Activated T-helper 9 cell treated with anti-CD3 and anti-CD28 coated beads, Interleukin-2, amount 50 U/mL, for 16 hours (primary cell): Measurements from ENCODE around the gene NTRK1.

Experiments used
- DNase-seq: peaks from one replicate; pipeline ENCODE4 v3.0.0-alpha.2; 2020; ENCODE audit warnings: low read depth

NTRK1 gene

DNA sequence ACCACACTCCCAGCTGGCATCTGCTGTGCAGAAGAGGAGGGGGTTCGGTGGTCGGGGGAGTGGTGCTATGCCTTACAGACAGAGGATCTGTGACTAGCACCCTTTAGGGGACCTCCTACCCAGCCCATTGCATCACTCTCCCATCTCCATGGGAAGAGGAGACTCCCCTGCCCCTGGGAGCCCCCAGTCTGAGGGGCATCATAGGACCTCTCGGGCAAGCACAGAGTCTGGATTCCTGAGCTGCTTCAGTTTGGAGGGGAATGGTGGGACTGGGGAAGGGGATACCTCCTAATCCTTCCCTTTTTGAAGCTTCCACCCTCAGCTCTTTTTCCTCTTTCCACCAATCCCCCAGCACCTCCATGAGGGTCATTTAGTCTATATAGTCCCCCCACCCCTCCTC, 3.1 kb upstream of the NTRK1 start:
- DNase-seq, result no peak

DNA sequence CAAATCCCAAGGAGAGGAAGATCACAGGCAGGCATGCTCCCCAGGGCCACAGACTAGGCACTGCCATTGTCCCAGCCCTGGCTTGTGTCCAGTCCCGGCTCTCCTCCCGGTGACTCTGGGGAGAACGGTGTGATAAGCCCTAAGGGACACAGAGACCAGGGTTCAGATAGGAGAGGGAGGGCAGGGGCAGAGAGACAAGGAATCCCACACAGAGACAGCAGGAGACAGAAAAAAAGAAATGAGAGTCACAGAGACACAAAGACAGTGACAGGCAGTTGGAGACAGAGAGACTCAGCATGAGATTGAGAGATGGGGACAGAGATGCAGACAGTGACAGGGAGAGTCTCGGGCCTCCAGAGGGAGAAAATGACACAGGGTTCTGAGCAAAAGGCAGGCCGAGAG, 2.1 kb upstream of the NTRK1 start:
- no peak for DNase-seq

DNA sequence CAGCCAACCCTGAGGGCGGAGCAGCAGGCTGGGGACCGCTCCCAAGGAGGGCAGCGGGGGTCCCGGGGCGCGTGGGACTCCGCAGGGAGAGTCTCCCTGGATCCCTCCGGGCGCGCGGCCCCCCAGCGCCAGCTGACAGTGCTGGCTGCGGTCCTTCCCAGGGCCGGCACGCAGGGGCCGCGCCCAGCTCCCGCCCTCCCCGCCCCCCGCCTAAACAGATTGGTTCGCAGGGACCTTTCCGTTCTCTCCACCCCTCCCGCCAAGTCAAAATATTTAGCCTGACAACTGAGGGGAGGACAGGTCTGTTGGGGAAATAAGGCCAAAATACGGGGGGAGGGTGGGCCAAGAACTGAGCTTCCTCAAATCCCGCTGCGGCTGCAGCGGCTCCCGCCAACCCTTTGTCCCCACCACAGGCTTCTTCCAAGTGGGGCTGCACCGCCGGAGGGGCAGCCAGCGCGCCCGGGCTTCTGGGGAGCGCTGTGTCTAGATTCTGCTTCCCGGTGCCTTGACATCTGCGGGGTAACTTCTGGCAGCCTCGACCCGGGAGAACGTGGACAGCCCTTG, 1.6 kb upstream of the NTRK1 start, which contains the start of gene INSRR:
TSS of gene INSRR (minus strand) at position 159 of the 564 bp plus-strand sequence. CDS start 496 bp downstream, outside the sequence.
- DNase-seq, result no peak

DNA sequence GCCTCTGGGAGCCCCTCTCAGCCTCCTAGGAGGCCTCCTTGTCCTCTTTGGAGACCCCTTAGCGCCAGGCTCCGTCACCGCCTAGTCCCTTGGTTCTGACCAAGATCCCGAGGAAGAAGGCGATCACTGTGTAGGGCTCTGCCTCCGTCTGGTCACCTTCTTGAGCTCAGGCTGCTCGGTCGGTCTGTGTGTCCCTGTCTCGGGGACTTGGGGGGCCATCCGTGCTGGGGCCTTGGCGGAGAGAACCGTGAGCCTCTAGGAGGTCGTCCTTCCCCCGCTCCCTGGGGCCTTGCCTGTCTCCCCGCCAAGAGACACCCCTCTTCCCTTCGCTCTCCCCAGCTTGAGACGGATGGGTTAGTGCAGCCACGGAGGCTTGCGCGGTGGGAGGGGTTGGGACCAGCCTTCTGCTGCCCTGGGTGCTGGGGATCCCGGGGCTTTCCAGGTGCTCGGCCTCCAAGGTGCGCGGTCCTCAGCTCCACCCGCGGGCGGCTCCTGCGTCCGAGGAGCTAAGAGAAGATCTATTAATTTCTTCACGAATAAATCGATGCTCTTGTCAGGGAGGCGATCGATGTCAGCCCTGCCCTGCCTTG, 1.0 kb upstream of the NTRK1 start:
- DNase-seq, result no peak

DNA sequence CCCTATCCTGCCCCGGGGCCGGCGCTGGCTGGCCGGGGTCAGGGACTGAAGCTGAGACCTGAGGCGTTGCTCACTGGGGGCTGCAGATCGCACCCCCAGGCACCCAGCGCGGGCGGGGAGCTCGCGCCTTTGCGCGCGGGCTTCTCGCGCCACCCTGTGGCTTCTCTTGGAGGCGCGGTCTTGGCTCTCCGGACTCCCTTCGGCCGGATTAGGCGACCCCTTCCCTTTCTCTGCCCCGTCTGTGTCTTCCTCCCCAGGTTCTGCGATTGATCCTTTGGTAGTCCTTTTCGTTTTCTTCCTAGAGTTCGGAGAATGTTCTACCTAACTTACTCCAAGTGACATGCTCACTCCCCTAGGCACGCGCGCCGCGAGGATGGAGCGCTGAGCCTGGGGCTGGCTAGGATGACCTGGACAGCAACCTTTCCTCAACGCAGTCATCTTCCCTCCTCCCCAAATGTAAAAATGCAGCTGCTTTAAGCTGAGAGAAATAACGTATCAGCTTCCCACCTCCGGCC, 495 bp upstream of the NTRK1 start:
- DNase-seq, result peak; percentile 58

DNA sequence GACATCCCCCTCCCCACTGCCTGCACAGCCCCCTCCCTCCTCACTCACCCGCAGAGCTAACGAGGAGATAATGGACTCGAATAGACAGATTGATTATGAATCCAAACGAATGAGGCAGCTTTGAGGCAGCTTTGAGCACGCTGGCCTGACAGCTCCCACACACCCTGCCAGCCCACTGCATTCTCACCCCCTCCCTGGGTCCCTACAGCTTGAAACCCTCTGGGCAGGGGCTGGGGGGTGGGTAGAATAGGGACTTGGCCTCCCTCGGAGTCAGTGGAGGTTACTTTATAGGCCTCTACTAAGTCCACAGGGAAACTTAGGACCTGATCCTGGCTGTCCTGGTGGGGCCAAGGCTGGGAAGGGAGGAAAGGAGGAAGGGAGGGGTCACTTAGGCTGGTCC, 1.9 kb downstream of the NTRK1 start:
- DNase-seq, result no peak

DNA sequence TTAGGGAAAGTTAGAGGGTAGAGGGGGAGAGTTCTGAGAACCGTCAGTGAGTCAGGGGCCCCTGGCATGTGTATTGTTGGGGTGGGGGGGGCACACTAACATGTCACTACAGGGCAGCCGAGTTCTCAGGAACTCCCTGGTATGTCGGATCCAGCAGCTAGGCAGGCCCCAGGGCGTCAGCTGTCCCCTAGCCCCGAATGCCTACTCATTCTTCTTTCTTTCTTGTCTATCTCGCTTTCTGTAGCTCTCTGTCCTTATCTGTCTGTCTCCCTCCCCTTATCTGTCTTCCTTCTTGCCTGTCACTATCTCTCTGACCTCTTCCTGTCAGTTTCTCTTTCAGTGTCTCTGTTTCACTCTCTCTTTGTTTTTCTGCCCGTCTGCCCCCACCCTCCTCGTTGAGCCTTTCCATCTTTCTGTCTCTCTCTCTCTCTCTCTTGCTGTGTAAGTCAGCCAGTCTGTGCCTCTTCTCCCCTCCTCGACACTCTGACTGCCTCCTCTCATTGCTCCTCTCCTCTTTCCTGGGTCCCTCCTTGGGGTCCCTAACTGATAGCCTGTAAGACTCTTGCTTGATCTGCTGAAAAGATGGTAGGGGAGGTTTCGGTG, 2.4 kb downstream of the NTRK1 start:
- no peak for DNase-seq

DNA sequence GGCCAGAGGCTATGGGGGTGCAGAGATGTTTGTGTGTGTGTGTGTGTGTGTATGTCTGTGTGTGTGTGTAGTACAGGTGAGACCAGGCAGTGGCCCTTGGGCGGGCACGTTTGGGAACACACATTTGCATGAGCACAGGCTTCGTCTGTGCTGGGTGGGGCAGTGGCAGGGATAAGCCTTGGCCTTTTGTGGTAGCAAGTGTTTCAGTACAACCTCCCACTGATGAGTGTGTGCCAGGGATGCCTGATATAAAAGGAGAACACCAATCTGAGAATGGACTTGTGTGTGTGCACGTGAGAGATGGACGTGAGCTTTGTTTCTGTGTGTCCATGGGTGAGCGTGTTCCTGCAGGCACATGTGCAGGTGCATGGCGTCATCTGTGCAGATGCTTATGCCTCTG, 3.0 kb downstream of the NTRK1 start:
- no peak for DNase-seq

DNA sequence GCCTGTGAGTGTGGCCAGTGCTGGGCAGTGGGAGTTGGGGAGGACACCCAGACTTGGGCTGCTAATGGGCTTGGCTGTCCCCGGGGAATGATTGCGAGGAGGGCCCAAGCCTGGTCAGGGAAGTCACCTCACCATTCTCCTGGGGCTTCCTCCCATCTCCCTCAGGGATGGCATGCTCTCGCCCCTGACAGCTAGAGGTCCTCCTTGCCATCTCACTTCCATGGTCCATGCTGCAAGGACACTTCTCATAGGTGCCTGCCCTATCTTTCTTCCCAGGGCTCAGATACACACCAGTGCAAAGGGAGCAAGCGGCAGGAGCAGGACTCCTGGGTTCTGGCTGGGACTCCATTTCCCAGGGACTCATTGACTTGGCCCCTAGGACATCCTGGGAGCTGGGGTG, 4.1 kb downstream of the NTRK1 start:
- DNase-seq, result no peak

DNA sequence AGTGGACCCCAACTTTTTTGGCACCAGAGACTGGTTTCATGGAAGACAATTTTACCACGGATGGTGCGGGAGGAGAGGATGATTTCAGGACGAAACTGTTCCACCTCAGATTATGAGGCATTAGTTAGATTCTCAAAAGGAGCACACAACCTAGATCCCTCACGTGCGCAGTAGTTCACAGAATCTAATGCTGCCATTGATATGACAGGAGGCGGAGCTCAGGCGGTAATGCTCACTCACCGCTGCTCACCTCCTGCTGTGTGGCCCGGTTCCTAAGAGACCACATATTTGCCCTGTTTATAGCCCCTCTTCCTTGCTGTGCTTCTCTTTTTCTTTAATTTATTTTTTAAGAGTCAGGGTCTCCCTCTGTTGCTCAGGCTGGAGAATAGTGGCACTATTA, 4.6 kb downstream of the NTRK1 start:
- DNase-seq, result no peak

DNA sequence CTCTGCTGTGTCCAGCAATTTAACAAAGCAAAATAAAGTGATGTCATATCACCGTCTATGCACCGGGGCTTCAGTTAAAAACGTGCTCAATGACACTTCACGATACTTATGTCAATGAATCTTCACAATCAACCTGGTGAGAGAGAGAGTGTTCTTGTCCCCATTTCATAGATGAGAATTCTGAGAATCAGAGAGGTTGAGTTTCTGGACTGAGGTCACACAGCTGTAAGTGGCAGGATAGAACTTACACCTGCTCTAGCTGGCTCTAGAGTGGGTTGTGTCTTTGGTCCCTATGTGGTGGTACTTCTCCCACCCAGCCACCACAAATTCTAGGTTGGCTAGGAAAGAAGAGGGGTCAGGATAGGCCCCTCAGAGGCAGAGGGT, 5.2 kb downstream of the NTRK1 start:
- no peak for DNase-seq

DNA sequence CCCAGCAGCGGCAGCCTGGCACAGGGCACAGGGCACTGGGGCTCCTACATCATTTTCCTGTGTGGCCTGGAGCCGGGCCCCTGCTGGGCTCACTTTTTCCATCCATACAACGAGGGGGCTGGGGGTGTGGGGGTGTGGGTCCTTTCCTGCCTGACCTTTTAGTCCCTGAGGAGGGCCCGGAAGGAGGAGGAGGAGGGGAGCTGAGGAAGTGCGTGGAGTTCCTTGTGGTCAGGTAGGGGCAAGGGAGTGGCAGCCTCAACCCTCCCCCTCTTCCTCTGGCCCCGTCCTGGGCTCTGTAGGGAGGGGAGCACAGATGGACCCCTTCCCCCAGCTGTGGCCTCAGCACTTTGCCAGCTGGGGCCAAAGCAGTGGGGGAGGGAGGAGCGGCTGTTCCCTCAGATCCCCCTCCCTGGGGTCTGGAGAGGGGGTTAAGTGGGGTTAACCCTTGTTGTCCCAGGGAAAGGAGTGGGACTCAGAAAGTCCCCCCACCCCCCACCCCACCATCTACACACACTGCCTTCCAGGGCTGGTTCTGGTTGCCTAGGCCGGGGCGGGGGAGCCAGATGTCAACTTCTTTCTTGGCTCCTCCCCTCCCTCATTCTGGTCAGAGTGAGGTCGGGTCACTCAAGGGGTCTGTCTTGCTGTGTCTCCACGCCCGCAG, 5.7 kb downstream of the NTRK1 start:
- DNase-seq, result no peak

DNA sequence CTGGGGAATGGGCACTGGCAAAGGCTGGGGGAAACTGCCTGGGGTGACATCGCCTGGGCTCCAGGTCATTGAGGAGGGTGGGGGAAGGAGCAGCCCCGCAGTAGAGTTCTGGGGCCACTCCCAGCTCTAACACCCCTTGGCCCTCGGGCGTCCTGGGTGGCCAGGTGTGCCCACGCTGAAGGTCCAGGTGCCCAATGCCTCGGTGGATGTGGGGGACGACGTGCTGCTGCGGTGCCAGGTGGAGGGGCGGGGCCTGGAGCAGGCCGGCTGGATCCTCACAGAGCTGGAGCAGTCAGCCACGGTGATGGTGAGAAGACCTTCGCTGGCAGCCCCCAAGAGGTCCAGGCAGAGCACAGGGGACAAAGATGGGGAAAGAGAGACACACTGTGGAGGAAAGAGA, 7.7 kb downstream of the NTRK1 start:
- DNase-seq, result no peak

DNA sequence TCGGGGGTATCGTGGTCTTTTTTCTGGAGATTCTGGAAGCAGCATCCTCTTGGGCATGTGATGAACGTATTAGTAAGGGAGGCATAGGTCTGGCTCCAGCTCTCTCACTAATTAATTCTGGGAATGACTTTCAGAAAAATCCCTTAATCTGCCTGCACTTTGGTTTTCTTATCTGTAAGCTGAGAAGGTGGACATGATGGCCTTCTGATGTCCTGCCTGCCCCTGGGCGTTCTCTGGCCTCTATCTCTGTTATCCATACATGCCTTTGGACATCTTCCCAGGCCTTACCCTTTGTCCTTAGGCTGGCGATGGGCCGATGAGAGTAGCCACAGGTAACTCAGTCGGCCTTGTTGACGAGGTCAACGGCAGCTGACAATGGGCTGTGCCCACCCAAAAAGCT, 8.8 kb downstream of the NTRK1 start:
- DNase-seq, result no peak

DNA sequence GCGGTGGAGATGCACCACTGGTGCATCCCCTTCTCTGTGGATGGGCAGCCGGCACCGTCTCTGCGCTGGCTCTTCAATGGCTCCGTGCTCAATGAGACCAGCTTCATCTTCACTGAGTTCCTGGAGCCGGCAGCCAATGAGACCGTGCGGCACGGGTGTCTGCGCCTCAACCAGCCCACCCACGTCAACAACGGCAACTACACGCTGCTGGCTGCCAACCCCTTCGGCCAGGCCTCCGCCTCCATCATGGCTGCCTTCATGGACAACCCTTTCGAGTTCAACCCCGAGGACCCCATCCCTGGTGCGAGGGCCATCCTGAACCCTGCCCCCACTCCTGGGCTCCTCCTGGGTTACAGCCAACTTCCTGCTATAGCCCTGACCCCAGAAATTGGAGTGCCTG, 13.0 kb downstream of the NTRK1 start:
- DNase-seq, result no peak

DNA sequence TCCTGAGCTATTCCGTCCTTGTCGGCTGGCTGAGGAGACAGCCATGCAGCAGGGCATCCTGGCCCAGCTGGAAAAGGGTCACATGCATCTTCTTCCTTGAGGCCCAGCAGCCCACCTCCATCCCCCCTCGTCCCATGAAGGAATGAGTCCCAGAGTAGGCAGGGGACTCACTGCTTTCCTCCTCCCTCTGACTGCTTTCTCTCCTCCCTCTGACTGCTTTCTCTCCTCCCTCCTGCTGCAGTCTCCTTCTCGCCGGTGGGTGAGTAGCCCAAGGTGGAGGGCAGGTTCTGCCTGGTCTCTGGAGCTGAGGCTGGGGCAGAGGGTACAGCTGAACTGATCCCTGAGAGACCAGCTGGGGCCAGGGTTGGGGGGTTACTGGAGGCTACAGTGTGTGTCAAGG, 13.5 kb downstream of the NTRK1 start:
- DNase-seq, result no peak

DNA sequence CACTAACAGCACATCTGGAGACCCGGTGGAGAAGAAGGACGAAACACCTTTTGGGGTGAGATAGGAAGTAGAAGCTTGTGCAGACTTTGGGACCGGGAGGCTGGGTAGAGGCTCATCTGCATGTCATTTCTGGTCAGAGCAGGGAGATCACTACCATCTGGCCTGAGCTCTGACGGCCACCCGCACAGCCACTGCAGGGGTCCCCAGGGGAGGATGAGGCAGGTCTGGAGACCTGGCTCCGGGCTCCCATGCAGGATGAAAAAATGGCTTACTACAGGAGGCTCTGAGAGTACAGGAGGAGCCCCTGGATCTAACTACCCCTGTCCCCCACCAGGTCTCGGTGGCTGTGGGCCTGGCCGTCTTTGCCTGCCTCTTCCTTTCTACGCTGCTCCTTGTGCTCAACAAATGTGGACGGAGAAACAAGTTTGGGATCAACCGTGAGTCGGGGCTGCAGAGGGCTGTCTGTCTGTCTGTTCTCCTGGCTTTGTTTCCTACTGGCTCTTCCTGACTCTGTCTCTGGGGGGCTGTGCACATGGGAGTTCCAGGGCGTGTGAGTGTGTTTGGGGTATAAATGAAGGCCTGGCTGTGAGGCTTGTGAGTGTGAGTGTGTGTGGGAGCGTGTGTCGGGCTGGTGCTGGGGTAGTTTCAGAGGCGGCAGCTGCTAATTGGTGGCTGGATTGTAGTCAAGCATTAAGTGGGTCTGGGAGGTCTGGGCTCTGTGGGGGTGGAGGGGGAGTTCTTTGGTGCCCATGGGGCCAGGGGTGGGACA, 14.1 kb downstream of the NTRK1 start:
- DNase-seq, result no peak

DNA sequence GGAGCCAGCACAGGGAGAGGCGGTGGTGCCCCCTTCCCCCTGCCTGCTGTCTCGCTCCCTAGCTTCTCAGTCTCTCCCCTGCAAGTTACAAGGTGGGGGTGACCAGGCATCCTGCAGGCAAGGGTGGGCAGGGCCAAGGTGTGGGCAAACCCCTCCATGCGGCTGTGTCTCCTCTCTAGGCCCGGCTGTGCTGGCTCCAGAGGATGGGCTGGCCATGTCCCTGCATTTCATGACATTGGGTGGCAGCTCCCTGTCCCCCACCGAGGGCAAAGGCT, 14.6 kb downstream of the NTRK1 start:
- DNase-seq, result no peak

DNA sequence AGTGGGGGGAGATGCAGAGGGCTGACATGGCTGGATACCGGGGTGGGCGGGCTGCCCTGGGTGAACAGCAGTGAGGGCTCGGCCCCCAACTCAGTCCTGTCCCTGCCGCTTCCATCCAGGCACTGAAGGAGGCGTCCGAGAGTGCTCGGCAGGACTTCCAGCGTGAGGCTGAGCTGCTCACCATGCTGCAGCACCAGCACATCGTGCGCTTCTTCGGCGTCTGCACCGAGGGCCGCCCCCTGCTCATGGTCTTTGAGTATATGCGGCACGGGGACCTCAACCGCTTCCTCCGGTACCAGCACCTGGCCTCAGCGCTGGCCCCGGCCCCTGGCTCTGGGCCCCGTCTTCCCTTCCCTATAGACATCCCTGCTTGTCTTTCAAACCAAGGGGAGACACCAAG, 15.6 kb downstream of the NTRK1 start:
- DNase-seq, result no peak

DNA sequence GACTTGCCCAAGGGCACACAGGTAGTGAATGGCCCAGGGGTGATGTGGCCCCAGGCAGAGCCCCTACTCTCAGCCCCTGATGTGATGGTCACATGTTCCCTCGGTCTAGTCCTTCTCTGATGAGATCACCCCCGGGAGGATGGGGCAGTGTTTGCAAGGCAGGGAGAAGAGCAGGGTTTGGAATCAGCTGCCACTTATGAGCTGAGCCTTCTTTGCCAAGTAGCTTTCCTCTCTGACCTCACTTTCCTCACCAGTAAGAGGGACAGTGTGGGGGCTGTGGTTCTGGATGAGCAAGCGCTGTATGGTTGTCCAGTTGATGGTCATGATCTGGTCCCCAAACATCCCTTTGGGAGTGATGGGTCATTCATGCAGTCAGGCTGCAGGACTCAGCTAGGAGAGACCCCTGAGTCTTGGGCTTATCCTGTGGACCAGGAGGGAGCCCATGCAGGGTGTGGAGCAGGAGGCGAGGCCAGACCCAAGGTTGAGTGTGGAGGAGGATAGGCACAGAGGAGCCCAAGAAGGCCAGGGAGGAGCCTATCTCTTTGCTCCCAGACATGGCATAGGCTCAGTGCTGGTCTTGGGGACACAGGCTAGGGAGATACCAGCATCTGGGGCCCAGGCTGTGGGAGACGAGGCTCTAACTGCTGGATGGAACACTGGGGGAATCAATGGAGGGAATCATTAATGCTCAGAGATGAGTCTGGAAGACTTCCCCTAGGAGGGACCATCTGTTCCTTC, 16.9 kb downstream of the NTRK1 start:
- DNase-seq, result no peak

DNA sequence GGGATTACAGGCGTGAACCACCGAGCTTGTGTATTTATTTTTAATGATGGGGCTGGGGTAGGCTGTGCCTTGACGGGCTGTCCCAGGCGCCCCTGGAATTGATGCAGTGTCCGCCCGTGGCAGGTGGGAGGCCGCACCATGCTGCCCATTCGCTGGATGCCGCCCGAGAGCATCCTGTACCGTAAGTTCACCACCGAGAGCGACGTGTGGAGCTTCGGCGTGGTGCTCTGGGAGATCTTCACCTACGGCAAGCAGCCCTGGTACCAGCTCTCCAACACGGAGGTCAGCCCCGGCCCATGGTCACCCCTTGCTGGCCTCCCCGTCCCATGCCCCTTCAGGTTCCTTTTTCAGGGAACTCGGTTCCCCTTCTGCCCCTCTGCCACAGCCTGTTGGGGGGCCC, 19.2 kb downstream of the NTRK1 start:
- no peak for DNase-seq

DNA sequence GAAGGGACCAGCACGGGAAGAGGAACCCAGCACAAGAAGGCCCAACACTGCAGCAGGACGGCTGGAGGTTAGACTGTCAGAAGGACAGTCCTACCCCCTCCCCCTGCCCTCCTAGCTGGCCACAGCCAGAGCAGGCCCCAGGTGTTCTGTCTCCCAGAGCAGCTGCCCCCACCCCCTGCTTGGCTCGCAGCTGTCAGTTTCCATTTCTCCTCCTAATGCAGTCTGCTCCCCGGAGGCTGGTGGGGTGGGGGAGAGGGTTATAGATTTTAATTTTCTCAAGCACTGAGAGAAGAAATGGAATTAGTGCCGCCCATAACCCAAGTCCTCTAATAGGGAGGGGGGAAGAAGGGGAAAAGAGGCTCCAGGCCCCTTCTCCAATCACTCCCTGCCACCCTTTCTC, 19.8 kb downstream of the NTRK1 start:
- no peak for DNase-seq
